Neural progenitor cell (in vitro differentiated cells): ENCODE data around the gene RCE1. TPM values are rescaled to one million over a fixed set of nuclear protein-coding genes. Genes with fewer than 3 reads are reported as not detected.
A peak's percentile ranks its signal among the peaks of the same experiment; 100 is the strongest.

Experiments
- DNase-seq: peaks from one replicate; pipeline ENCODE4 v3.0.0-alpha.2; 2016; ENCODE audit warnings: low spot score
- H2AFZ ChIP-seq: fragments of 200-600 bp; sonication (generic); replicated peaks from 2 replicates; pipeline ENCODE4 v1.6.1; 2016; ENCODE audit warnings: antibody characterized with exemption
- H3F3A ChIP-seq: fragments of 200-600 bp; sonication (generic); 2 replicates; pipeline ENCODE4 v1.6.1; 2016; ENCODE audit warnings: antibody characterized with exemption, low read depth
- H3K27ac ChIP-seq: fragments of 200-600 bp; sonication (generic); 2 replicates; pipeline ENCODE4 v1.5.1; 2016; ENCODE audit warnings: mild to moderate bottlenecking
- H3K27me3 ChIP-seq: fragments of 200-600 bp; sonication (generic); 2 replicates; pipeline ENCODE4 v1.6.1; 2016; ENCODE audit warnings: mild to moderate bottlenecking, moderate library complexity
- H3K36me3 ChIP-seq: fragments of 200-600 bp; sonication (generic); 2 replicates; pipeline ENCODE4 v1.5.1; 2016
- H3K4me1 ChIP-seq: fragments of 200-600 bp; sonication (generic); 2 replicates; pipeline ENCODE4 v1.6.1; 2016; ENCODE audit warnings: mixed run types
- H3K4me2 ChIP-seq: fragments of 200-600 bp; sonication (generic); 2 replicates; pipeline ENCODE4 v1.6.1; 2016
- H3K4me3 ChIP-seq: fragments of 200-600 bp; sonication (generic); 2 replicates; pipeline ENCODE4 v1.5.1; 2016
- H3K79me2 ChIP-seq: fragments of 200-600 bp; sonication (generic); 2 replicates; pipeline ENCODE4 v1.6.1; 2016; ENCODE audit warnings: low read depth
- H3K9ac ChIP-seq: fragments of 200-600 bp; sonication (generic); 2 replicates; pipeline ENCODE4 v1.6.1; 2016
- H3K9me3 ChIP-seq: fragments of 200-600 bp; sonication (generic); 2 replicates; pipeline ENCODE4 v1.5.1; 2016; ENCODE audit warnings: low read depth
- H4K20me1 ChIP-seq: fragments of 200-600 bp; sonication (generic); 2 replicates; pipeline ENCODE4 v1.6.1; 2016; ENCODE audit warnings: low read depth
- H3K27ac Mint-ChIP-seq: 3 replicates; pipeline ENCODE4 v1.8.0; 2021; ENCODE audit warnings: mixed read lengths
- H3K27me3 Mint-ChIP-seq: 2 replicates; pipeline ENCODE4 v1.8.0; 2022; ENCODE audit warnings: low read depth, mild to moderate bottlenecking, inconsistent platforms, moderate library complexity, mixed read lengths; ENCODE audit not compliant: insufficient read depth
- H3K36me3 Mint-ChIP-seq: 3 replicates; pipeline ENCODE4 v1.8.0; 2021; ENCODE audit warnings: mixed read lengths
- H3K4me1 Mint-ChIP-seq: 3 replicates; pipeline ENCODE4 v1.8.0; 2021; ENCODE audit warnings: mixed read lengths
- H3K4me3 Mint-ChIP-seq: 3 replicates; pipeline ENCODE4 v1.8.0; 2021; ENCODE audit warnings: mild to moderate bottlenecking, moderate library complexity, mixed read lengths
- H3K9me3 Mint-ChIP-seq: 3 replicates; pipeline ENCODE4 v1.8.0; 2020; ENCODE audit warnings: mixed read lengths
- EZH2 ChIP-seq: fragments of 200-600 bp; sonication (generic); IDR thresholded peaks from 2 replicates; pipeline ENCODE4 v1.6.1; 2017; ENCODE audit warnings: antibody characterized with exemption, mild to moderate bottlenecking, moderate library complexity
- EZH2phosphoT487 ChIP-seq: fragments of 200-600 bp; sonication (generic); IDR thresholded peaks from 2 replicates; pipeline ENCODE4 v1.6.1; 2017; ENCODE audit warnings: antibody characterized with exemption
- total RNA-seq: library from RNA; depleted of rRNA; stranded (reverse); fragments of >200 nt; gene quantifications from 2 replicates; pipeline ENCODE4 v1.2.3, GENCODE V29; 2015; ENCODE audit warnings: low replicate concordance
- TF ChIP-seq, protein P1 (sequence below): fragments of 200-600 bp; sonication (generic); IDR thresholded peaks from 2 replicates; pipeline ENCODE4 v1.5.1; 2017; ENCODE audit warnings: antibody characterized with exemption, mild to moderate bottlenecking

RCE1 gene
- total RNA-seq, 1 donor from 2014 or later, result 13.7 TPM

DNA sequence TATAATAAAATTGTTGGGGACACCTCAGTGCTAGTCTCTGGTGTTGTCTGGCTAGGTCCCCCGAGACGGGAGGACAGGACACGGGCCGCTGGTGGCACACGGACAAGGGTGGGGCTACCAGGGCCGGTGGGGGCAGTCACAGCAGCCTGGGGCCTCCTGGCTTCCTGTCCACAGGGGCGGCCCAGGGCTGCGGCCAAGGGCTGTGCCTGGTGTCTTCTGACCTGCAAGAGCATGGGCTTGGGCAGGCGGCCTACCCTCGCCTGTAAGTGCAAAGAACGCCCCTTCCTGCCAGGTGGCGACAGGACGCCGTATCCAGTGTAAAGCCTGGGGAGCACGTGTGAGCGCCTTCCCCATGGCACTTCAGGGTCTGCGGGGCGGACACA is 17.2 kb downstream of the RCE1 start:
- Histone ChIP-seq H3K9me3 (no peaks in the 10 kb centered on the region), H3K4me2 (no peak overlapping the region), H3K4me1 (peaks cover 7% of the 10 kb centered on the region), H3K27ac (peak overlapping the region; percentile 13), H3K36me3 (no peaks in the 10 kb centered on the region), H4K20me1 (peaks cover 5% of the 10 kb centered on the region), H3K27me3 (no peaks in the 10 kb centered on the region), H3K9ac (no peak overlapping the region), H3F3A (peaks cover 9% of the 10 kb centered on the region), H2AFZ (no peak overlapping the region), H3K79me2 (no peaks in the 10 kb centered on the region), H3K4me3 (no peak overlapping the region)
- DNase-seq, result no peak
- Mint-ChIP-seq H3K4me3 (no peak overlapping the region), H3K4me1 (peaks cover 6% of the 10 kb centered on the region), H3K27me3 (peaks cover 6% of the 10 kb centered on the region), H3K36me3 (no peaks in the 10 kb centered on the region), H3K9me3 (no peaks in the 10 kb centered on the region), H3K27ac (no peak overlapping the region)
- TF ChIP-seq, protein P1, sequence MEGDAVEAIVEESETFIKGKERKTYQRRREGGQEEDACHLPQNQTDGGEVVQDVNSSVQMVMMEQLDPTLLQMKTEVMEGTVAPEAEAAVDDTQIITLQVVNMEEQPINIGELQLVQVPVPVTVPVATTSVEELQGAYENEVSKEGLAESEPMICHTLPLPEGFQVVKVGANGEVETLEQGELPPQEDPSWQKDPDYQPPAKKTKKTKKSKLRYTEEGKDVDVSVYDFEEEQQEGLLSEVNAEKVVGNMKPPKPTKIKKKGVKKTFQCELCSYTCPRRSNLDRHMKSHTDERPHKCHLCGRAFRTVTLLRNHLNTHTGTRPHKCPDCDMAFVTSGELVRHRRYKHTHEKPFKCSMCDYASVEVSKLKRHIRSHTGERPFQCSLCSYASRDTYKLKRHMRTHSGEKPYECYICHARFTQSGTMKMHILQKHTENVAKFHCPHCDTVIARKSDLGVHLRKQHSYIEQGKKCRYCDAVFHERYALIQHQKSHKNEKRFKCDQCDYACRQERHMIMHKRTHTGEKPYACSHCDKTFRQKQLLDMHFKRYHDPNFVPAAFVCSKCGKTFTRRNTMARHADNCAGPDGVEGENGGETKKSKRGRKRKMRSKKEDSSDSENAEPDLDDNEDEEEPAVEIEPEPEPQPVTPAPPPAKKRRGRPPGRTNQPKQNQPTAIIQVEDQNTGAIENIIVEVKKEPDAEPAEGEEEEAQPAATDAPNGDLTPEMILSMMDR, result peak; percentile 13
- TF ChIP-seq EZH2, result no peak

DNA sequence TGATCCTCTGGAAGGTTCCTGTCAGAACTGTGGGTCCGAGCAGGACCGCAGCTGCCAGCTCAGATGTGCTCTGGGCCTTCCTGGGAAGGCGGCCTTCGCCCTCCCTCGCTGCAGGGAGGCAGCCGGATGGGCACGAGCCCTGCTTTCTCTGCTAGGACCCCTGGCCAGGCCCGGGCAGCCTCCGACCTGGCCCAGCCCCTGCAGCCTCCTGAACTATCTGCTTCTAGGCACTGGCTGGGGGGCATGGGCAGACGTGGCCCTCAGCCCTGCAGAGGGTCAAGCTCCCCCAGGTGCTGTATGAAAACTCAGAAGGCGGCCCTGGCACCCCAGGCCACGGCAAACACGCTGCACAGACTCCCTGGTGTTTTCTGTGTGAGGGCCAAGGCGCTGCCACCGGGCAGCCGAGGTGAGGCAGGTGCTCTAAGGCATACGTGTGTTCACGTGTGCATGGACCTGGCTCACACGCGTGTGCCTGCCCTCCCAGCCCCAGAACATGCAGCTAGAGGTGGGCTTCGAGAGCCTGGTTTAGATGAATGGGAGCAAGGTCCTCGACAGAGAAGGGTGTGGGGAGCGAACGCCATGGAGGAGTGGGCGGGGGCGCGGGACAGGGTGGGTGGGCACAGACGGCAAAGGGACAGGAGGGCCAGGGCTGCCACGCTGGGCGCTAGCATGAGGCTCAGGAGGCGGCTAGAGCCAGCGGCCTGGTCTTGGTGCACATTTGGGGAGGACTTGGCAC is 18.0 kb downstream of the RCE1 start:
- Histone ChIP-seq H3K36me3 (no peaks in the 10 kb centered on the region), H3K4me2 (no peak overlapping the region), H3K9ac (no peak overlapping the region), H3K79me2 (no peaks in the 10 kb centered on the region), H2AFZ (no peak overlapping the region), H3K27me3 (no peaks in the 10 kb centered on the region), H3K9me3 (no peaks in the 10 kb centered on the region), H3K4me3 (no peak overlapping the region), H3K4me1 (peaks cover 3% of the 10 kb centered on the region), H3F3A (peaks cover 3% of the 10 kb centered on the region), H4K20me1 (peaks cover 5% of the 10 kb centered on the region), H3K27ac (no peak overlapping the region)
- Mint-ChIP-seq H3K9me3 (no peaks in the 10 kb centered on the region), H3K4me1 (peaks cover 2% of the 10 kb centered on the region), H3K36me3 (no peaks in the 10 kb centered on the region), H3K27me3 (peaks cover 9% of the 10 kb centered on the region), H3K27ac (no peak overlapping the region), H3K4me3 (no peak overlapping the region)
- TF ChIP-seq, protein P1, result no peak
- no peak for TF ChIP-seq EZH2phosphoT487
- TF ChIP-seq EZH2, result no peak
- no peak for DNase-seq

DNA sequence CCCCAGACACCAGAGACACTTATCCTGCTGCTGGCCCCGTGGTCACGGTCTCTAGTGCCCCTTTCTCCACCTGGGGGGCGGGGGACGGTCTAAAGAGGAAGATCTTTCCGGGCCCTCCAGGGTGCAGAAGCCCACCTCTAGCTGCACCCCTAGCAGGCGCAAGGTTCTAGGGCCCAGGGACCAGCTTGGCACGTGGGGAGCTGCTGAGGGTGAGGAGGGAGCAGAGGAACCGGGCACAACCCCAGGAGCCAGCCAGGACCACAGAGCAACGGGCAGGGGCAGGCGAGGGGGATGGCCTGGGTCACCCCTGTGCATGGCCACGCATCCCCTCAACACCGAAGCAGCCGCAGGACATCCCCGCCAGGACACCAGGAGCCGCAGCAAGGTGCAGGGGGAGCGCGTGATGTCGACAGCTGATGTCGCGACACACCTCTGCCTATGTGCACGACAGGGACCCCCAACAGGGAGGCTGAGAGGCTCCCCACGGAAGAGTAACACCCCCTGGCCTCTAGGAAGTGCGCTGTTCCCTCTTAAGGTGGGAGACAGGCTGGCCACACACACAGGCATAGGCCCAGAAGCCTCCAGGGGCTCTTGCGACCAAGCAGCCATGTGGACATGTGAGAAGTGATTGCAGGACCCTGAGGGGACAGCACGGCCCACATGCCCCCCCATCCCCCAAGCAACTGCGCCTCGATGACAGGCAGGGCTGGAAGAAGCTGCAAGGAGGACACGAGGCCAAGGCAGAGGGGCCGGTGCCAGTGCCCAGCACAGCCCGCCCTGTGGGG is 18.7 kb downstream of the RCE1 start:
- no peak overlapping the region for H3K4me3 Mint-ChIP-seq
- H3K4me1 ChIP-seq, result peaks cover 3% of the 10 kb centered on the region
- H3K9me3 ChIP-seq, result no peaks in the 10 kb centered on the region
- H3F3A ChIP-seq, result no peaks in the 10 kb centered on the region
- H3K36me3 Mint-ChIP-seq, result no peaks in the 10 kb centered on the region
- H3K27me3 Mint-ChIP-seq, result peaks cover 7% of the 10 kb centered on the region
- no peak for DNase-seq
- no peak overlapping the region for H3K9ac ChIP-seq
- no peaks in the 10 kb centered on the region for H3K27me3 ChIP-seq
- H4K20me1 ChIP-seq, result peaks cover 5% of the 10 kb centered on the region
- H2AFZ ChIP-seq, result no peak overlapping the region
- H3K27ac Mint-ChIP-seq, result no peak overlapping the region
- H3K9me3 Mint-ChIP-seq, result no peaks in the 10 kb centered on the region
- no peak overlapping the region for H3K27ac ChIP-seq
- TF ChIP-seq EZH2 (no peak), EZH2phosphoT487 (no peak)
- TF ChIP-seq, protein P1, result no peak
- peaks cover 2% of the 10 kb centered on the region for H3K4me1 Mint-ChIP-seq
- no peaks in the 10 kb centered on the region for H3K79me2 ChIP-seq
- no peak overlapping the region for H3K4me2 ChIP-seq
- H3K36me3 ChIP-seq, result no peaks in the 10 kb centered on the region
- no peak overlapping the region for H3K4me3 ChIP-seq
